OCI-M2 (cell line): ENCODE data around the gene SLC25A22.

ENCODE experiments used
- DNase-seq: peaks from one replicate; lab custom pipeline; 2025; ENCODE audit not compliant: unreplicated experiment; lab: John Stamatoyannopoulos, UW

Gene SLC25A22

DNA sequence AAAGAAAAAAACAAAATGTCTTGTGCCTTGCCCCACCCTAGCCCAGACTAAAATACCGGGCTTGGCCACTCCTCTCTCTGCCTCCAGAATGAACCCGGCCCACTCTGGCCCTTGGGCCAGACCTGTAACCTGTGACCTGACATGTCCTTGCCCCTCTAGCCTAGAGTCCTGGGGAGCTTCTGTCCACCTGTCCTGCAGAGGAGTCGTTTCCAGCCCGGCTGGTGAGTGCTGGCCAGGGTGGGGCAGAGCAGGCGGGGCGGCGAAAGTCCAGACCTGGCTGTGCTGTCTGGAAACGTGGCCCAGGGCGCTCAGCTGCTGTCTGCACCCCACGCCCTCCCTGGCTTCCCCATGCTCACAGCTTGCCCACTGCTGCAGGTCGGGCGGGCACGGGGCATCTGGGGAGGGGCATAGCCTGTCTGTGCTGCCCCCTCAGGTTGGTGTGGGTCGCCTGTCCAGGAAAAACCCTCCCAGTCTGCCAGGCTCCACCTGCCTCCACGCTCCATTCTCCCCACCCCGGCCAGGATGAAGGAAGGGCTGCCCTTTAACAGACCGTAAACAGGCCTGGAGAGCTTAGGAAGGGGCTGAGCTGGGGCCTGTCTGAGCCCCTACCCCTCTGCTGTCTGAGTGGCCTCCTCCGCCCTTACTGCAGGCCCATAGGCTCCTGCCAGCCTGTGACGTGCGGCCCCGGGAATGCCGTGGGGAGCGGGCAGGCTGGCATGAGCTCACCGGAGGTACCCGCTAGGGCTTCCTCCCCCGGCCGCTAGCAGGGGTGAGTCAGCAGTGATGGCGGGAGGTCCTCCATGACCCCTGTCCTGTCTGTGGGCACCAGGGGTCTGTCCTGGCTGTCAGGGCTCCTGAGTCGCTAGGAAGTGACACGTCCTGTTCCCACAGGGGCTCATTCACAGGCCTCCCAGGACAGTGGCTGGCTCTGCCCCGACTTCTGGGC lies 36.6 kb upstream of the SLC25A22 start:
- no peak for DNase-seq

DNA sequence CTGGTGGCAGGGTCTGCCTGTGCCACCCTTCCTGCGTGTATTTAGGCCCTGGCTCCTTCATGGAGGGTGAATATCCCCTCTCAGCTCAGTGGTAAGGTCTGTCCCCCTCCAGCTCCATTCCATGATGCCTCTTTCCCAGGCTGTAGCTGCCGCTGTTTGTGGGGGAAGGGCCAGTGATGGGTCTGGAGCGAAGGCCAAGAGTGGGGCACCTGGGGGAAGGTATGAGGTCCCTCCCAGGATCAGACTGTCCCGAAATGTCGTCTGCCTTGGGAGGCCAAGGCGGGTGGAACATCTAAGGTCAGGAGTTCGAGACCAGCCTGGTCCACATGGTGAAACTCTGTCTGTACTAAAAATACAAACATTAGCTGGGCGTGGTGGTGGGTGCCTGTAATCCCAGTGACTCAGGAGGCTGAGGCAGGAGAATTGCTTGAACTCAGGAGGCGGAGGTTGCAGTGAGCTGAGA lies 35.8 kb upstream of the SLC25A22 start:
- DNase-seq: no peak

DNA sequence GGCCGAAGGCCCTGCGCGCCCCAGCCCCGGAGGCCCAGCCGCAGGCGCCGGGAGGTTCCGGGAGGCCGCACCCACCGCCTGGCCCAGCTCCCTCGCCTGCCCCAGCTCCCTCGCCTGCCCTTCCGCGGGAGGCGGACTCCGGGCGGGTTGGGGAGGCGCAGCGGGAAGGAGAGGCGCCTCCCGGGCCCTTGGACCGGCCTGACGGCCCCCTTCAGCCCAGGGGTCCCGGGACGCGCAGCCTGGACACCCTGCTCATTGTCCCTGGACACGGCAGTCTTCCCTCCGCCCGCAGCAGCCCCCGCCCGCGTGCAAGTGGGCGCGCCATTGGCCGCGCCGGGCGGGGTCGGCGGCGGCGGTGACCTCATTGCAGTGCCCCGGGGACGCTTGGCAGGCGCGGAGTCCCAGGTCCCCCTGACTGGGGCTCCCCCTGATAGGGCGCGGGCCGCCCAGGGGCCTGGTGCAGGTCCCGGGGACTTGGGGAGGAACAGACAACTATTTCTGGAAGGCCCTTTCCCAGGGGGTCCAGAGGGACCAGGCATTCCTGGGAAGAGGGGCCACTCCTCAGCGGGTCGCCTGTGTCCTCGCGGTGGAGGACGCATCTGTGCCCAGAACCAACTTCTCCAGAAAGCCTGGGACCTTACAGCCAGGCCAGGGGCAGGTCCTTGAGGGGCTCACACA lies 35.2 kb upstream of the SLC25A22 start:
- DNase-seq: no peak

DNA sequence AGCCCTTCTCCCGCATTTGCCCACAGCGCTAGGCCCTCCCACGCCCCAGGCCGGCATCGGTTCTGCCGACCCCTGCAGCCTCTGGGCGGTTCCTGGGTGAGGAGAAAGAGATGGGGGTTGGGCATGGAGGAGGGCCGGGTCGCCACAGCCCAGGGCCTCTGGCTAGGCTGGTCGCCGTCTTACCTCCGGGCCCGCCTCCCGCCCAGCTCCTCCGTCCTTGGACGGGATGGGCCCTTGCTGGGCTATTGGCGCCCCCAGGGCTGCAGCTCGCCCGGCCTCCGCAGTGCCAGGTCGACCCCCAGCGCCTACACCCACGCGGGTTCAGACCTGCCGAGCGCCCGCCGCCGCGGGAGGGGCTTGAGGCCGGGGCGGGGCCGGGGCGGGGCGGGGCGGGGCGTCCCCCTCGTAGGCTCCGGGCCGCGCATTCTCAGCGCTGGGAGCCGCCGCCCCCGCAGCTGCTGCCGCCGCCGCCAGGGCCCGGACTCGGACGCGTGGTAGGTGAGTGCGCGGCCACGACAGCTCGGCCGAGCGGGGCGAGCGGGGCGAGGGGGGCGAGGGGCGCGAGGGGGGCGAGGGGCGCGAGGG lies 34.5 kb upstream of the SLC25A22 start, which contains the start of gene CD151:
Gene CD151 (plus strand): TSS at position 424 of the 585 bp plus-strand sequence. CDS start 3,118 bp downstream, outside the sequence.
- no peak for DNase-seq

DNA sequence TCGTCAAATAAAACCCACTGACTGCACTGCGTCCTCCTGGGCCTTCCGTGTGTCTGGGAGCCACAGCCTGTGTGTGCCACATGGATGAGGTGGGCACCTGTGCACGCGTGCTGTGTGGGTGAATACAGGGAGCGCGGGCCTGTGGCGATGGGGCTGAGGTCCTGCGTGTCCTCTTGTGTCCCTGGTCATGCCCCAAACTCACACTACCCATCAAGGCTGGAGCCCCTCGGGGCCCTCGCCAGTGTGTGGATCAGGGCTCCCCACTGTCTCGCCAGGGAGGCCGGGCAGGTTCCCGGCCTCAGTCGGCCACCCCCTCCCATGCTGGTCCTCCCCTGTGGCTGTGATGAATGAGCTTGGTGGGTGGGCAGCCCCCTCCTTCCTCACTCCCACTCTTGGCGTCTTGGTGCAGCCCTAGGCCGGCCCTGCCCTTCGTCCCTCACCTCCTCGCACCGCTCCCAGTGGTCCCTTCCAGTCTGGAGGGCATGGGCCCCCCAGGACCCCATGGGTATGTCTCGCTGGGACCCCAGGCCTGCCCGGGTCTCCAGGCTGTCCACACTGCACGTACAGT lies 34.0 kb upstream of the SLC25A22 start:
- DNase-seq: no peak

DNA sequence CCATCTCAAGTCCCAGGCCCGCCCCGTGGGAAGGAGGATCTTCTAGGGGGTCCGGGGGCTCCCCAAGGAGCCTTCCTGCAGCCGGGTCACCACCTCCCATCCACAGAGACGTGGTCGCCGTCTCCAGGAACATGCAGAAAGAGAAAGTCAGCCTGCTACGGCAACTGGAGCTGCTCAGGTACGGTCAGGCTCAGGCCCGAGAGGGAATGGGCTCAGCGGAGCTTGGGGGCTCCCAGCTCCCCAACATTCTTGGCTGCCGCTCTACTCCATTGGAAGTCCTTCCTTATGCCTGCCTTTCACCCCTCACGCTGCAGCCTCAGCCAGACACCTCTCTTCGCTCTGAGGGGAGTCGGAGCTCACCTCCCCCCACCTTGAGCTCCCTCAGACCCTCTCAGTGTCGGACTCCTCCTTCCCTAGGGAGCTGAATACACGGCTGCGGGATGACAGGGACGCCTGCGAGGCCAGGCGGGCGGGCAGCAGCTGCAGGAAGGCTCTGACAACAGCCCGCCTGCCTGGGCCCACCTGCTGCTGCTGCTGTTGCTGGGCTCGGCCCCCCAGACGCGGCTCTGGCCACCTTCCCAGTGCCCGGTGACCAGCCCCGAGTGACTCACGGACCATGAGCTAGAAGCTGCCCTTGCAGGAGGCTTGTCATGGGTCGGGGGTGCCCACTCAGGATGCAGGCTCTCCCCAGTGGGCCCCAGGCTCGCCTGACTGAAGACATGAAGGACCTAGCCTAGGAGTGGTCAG lies 33.2 kb upstream of the SLC25A22 start:
- DNase-seq: no peak

DNA sequence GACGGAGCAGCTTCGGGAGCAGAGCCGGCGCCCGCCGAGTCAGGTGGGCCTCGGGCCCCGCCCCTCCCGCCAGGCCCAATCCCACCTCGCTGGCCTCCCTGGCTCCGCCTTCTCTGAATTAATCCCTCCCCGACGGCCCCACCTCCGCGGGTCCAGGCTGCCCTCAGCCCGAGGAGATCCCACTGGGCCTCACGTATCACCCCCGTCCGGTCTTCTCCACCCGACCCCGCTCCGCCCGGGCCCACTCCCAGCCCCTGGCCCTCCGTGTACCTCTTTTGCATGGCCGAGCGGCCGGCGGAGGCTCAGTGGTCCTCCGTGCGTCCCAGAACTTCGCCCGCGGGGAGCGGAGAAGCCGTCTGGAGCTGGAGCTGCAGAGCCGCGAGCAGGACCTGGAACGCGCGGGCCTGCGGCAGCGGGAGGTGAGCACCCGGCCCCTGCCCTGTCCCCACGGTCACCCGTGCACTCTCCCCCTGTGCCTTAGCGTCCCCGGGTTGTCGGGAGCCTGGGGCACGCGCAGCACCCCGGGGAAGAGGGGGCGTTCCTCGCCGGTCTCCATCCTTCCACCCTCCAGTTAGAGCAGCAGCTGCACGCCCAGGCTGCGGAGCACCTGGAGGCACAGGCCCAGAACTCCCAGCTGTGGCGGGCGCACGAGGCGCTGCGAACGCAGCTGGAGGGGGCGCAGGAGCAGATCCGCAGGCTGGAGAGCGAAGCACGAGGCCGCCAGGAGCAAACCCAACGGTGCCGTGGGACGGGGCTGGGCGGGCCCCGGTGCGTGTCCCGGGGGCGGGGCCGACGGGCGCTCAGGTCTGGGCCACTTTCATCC lies 32.4 kb upstream of the SLC25A22 start:
- no peak for DNase-seq

DNA sequence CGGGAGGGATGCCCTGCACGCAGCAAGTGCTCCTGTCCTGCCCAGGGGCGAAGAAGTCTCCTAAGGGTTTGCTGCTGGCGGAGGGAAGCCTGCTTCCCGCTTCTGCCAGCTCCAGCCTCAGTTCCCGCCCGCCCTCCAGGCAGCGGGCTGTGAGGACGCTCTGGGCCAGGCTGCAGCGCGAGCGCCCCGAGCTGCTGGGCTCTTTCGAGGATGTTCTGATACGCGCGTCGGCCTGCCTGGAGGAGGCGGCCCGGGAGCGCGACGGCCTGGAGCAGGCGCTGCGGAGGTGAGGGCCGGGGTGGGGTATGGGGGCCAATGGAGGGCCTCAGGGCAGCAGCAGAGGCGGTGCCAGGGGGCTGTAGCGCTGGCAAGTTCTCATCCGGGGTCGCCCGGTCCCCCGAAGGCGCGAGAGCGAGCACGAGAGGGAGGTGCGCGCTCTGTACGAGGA lies 31.8 kb upstream of the SLC25A22 start:
- DNase-seq: no peak

DNA sequence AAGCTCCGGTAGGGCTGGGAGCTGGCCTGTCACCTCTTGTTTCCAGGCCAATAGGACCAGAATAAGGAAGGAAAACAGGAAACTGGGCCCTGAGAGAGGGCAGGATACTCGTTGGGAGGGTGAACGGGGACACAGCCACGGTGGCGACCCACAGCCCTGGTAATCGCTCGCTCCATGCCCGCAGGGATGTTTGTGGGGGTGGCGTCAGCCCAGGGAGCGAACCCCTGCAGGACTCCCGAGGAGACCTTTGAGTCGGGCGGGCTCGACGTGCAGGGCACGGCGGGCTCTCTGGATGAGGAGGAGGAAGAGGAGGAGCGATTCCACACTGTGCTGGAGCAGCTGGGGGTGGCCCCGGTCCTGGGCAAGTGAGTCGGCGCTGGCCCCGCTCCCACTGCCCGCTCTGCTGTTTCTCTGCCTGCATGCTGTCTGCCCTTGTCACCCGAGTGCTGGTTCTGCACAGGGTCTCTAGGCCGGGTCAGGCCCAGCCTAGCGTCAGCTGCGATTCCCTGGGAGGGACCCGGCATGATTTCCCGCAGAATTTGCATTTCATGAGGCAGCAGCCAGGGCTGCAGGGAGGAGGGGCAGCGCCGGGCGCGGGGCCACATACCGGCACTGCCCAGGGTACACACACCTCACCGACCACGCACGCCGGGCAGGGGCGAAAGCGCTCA lies 31.2 kb upstream of the SLC25A22 start:
- no peak for DNase-seq

DNA sequence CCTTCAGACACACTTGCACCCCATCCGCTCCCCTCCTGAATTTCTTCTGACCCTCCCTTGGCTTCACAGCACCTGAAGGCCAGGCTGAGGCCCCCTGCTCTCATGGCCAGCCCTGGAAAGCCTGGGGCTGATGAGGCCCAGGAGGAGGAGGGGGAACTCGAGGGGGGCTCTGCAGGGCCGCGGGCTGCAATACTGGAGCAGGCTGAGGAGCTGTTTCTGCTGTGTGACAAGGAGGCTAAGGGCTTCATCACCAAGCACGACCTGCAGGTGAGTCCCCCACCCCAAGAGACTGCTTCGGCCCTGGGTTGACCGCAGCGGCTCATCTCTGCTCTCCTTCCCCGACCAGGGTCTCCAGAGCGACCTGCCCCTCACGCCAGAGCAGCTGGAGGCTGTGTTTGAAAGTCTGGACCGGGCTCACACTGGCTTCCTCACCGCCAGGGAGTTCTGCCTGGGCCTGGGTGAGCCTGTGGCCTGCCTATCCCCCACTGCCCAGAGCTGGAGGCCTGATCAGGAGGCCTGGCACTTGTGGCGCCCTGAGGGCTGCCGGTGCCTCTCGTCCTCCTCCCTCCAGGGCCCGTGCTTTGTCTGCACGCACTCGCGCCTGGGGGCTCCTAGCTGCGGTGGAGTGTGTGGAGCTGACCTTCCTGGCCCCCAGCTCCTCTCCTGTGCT lies 30.6 kb upstream of the SLC25A22 start:
- DNase-seq: no peak

DNA sequence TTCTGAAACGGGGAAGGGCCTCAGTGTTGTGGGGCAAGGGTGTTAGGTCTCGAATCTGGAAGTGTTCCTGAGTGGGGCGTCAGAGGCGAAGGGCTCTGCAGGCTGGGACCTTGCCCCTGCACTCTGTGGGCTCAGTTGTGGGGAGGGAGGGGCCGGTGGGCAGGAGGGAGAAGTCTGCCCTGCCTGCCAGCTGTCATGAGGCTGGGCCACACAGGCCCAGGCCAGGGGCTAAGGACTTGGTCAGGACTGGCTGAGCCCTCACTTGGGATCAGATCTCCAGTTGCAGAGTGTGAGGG lies 29.8 kb upstream of the SLC25A22 start, which contains the start of gene CRACR2B:
Gene CRACR2B (plus strand): TSS at position 23 of the 296 bp plus-strand sequence. CDS start 689 bp downstream, outside the sequence.
- no peak for DNase-seq

DNA sequence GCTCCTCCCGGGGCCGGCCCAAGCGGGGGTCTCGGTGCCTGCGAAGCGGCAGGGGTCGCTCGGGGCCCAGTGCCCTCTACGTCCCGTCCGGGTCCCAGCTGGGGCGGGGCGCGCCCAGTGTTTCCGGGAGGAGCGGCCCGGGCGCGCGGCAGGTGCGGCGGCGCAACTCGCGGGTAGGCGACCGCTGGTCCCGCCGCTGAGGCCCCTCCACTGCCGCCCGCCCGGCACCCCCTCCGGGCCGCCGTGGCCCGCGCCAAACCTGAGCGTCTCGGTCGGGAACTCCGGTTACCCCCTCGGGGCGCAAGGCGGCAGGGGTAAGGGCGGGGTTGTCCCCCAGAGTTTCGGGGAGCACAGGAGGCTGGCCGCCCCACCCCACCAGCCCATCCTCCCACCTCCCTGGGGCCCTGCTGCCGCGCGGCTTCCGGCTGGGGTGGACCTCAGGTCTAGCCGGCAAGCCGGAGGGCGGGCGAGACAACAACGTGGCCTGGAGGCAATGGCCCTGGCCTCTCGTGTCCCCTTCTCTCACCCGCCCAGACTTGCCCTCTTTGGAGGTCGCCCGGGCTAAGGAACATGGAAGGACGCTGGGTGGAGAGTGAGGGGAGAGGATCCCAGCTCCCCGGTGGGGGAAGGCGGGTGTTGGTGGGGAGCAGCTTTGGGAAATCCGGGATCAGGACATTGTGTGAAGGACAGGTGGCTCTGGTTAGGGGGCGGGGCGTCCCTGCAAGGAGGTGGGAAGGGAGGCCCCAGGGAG lies 29.2 kb upstream of the SLC25A22 start:
- no peak for DNase-seq

DNA sequence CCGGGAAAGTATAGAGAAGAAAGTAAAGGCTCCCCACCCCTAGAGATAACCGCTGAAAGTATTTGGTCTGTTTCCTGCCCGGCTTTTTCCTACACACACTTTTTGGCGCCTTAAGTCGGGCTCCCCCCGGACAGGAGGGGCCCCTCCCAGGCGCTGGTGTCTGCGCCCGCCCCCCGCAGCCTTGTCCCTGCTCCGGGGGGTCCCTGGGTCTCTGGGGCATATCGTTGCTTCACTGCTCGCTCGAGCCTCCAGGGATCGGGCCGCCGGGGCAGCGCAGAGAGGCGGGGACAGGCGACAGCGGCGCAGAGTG lies 28.7 kb upstream of the SLC25A22 start:
- no peak for DNase-seq

DNA sequence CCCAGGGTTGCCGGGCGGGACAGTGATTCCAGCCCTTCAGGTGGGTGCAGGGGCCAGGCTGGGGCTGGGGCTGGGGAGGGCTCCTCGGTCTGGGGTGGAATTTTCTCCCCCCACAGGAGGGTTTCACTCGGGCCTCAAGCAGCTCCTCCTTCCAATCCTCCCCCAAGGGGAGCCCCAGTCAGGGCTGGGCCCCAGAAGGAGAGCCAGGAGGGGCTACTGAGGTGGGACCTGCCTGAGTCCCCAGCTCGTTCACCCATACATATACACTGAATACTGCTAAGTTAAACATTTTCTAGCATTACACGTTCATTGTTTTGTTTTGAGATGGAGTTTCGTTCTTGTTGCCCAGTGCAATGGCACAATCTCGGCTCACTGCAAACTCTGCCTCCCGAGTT lies 28.1 kb upstream of the SLC25A22 start:
- DNase-seq: no peak

DNA sequence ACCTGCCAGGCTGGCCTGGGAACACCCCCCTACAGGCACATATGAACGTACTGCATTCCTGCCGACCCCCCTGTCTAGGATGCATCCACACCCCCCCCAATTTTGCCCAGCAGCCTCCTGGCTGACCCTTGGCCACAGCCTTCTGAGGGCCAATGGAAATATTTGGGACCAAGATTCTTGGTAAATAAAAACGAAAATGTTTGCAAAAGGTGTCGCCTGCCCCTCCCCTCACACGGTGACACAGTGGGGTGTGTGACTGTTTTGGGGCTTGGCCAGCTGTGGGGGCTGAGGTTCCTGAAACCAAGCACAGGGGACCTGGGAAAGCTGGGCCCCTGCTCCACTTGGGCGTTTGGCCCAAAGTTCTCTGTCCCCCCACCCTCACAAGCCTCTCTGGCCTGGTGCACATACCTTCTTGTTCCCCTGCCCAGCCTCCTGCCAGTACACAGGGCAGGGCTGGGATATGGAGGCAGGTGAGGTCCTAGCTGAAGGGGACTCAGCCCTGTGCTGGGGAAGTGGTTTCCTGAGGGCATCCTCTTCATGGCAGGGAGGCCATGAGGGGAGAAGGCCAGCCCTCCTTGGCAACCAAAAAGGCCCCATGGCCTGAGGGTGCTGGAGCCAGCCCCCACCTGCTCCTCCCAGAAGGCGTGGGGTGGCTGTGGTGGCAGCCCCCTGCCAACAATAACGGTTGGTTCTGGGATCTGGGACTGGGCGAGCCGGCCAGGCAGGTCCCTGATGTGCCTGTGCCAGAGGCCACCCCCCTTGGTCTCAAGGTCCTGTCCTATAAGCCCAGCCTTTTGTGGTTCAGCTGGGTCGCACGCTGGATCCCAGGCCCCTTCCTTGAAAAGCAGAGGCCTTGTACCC lies 27.5 kb upstream of the SLC25A22 start:
- DNase-seq: no peak

DNA sequence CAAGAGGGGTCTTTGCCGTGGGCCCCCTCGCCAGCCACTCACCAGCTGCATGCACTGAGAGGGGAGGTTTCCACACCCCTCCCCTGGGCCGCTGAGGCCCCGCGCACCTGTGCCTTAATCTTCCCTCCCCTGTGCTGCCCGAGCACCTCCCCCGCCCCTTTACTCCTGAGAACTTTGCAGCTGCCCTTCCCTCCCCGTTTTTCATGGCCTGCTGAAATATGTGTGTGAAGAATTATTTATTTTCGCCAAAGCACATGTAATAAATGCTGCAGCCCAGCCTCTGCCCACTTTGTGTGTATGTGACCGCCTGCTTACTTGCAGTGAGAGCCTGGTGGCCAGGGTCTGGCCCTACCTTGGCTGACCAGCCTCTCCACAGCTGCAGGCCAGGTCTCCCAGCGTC lies 26.9 kb upstream of the SLC25A22 start:
- DNase-seq: no peak

DNA sequence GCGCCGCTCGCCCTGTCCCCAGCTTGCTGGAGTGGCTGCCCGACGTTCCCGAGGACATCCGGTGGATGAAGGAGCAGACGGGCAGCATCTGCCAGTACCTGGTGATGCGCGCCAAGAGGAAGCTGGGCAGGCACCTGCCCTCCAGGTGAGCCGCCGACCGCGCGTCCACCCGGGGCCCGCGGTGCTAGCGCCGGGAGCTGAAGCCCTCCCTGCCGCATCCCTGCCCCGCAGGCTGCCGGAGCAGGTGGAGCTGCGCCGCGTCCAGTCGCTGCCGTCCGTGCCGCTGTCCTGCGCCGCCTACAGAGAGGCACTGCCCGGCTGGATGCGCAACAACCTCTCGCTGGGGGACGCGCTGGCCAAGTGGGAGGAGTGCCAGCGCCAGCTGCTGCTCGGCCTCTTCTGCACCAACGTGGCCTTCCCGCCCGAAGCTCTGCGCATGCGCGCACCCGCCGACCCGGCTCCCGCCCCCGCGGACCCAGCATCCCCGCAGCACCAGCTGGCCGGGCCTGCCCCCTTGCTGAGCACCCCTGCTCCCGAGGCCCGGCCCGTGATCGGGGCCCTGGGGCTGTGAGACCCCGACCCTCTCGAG lies 26.3 kb upstream of the SLC25A22 start:
- DNase-seq: no peak
